LNCAP (cell line): ENCODE data around the gene DCC.

Experiments
- CTCF ChIP-seq: fragments of 450-650 bp; IDR thresholded peaks from 2 replicates; pipeline ENCODE4 v1.5.1; 2017; ENCODE audit warnings: mild to moderate bottlenecking

Gene DCC, protein sequence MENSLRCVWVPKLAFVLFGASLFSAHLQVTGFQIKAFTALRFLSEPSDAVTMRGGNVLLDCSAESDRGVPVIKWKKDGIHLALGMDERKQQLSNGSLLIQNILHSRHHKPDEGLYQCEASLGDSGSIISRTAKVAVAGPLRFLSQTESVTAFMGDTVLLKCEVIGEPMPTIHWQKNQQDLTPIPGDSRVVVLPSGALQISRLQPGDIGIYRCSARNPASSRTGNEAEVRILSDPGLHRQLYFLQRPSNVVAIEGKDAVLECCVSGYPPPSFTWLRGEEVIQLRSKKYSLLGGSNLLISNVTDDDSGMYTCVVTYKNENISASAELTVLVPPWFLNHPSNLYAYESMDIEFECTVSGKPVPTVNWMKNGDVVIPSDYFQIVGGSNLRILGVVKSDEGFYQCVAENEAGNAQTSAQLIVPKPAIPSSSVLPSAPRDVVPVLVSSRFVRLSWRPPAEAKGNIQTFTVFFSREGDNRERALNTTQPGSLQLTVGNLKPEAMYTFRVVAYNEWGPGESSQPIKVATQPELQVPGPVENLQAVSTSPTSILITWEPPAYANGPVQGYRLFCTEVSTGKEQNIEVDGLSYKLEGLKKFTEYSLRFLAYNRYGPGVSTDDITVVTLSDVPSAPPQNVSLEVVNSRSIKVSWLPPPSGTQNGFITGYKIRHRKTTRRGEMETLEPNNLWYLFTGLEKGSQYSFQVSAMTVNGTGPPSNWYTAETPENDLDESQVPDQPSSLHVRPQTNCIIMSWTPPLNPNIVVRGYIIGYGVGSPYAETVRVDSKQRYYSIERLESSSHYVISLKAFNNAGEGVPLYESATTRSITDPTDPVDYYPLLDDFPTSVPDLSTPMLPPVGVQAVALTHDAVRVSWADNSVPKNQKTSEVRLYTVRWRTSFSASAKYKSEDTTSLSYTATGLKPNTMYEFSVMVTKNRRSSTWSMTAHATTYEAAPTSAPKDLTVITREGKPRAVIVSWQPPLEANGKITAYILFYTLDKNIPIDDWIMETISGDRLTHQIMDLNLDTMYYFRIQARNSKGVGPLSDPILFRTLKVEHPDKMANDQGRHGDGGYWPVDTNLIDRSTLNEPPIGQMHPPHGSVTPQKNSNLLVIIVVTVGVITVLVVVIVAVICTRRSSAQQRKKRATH (N-terminal part only)

GRCh38 chr18:52339891-52340371 is at the start of gene DCC:
Gene DCC (plus strand): TSS chr18:52340197. CDS start chr18:52340788, 591 bp downstream.
- TF ChIP-seq CTCF, result peak; percentile 48

- no peak for TF ChIP-seq CTCF
These were observed 29.3 kb upstream of the DCC start for GRCh38 chr18:52310651-52311050.

DNA sequence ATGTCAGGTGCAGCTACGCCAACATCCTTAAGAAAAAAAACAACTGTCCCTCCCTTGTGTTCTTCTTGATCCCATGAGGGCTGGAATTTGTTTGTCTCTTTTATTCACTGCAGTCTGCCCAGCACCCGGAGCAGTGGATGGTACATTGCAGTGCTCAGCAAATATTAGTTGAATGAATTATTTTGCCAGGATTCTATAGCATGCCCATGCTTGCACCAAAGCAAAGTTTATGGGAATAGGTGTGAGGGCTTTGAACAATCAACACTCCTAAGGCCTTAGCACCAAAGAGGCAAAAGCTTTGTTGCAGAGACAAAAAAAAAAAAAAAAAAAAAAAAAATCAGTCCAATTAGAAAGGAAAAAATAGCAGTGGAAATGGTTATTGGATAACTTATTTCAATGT is 28.7 kb upstream of the DCC start:
- no peak for TF ChIP-seq CTCF

- TF ChIP-seq CTCF, result no peak
These were observed 27.7 kb upstream of the DCC start for GRCh38 chr18:52312346-52312745.

GRCh38 chr18:52313213-52313612 is 26.8 kb upstream of the DCC start:
- no peak for TF ChIP-seq CTCF

DNA sequence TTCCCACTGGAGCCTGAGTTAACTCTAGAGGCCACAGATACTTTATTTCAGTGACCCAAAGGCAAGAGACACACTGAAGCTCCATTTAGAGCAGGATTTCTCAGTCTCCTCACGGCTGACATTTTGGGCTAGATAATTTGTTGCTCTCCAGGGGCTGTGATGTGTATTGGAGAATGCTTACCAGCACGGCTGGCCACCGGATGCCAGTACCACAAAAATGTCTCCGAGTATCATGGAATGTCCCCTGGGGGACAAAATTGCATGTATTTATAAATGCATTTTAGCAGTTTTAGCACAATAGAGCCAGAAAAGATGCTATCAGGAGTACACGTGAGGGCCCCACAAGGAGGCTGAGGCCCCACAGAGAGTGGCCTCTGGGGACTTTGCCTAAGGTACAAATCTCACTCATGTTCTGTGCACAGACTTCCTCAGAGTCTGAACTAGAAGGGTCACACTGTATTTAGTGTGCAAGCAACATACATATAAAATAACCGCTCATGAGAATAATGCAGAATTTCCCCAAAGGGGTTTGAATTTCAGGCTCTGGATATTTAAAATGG is 20.5 kb upstream of the DCC start:
- no peak for TF ChIP-seq CTCF

DNA sequence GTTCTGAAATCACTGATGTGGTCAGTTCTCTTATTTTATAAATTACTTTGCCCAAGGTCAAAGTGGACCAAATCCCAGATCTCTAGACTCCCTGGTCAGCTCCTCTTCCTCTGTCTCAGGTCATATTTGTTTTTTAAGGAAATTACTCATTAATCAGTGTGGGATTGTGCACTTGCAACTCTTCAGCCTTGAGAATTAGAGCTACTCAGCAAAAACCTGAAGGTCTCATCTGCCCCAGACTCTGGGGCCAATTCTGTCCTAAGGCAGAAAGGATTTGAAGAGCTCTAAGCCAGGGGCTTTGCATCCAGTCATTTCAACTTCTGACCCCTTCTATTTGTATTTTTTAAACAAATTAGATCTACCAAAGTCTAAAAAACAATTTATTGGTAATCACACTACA is 17.7 kb upstream of the DCC start:
- no peak for TF ChIP-seq CTCF
